Measurements from ENCODE around the gene NOD2. TPM values are rescaled to one million over a fixed set of nuclear protein-coding genes. Genes with fewer than 3 reads are reported as not detected.

NOD2 gene
- total RNA-seq, 1 experiment from 2014 or later, result not detected

DNA sequence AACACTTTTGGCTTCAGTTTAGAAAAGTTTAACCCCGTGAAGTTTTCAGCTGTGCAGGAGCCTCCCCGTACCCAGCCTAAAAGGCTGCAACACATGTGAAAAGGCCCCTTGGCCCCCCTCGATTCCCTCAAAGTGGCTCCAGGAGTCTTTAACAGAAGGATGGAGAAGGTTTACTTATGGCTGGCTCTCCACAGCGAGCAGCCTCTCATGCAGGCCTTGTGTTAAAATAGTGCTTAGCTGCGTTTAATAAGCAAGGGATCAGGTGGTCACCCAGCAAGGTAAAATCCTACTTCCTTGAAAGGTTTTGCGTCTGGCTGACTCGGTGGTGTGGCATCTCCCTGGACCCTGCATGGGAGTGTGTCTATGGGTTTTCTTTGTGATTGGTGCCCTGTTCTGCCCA is 40.1 kb downstream of the NOD2 start:
- DNase-seq (ENCODE audit: low spot score), result no peak
- in situ Hi-C loops (cut with HindIII; ENCODE audit: low sequenced_read_pairs), result no loop called here

DNA sequence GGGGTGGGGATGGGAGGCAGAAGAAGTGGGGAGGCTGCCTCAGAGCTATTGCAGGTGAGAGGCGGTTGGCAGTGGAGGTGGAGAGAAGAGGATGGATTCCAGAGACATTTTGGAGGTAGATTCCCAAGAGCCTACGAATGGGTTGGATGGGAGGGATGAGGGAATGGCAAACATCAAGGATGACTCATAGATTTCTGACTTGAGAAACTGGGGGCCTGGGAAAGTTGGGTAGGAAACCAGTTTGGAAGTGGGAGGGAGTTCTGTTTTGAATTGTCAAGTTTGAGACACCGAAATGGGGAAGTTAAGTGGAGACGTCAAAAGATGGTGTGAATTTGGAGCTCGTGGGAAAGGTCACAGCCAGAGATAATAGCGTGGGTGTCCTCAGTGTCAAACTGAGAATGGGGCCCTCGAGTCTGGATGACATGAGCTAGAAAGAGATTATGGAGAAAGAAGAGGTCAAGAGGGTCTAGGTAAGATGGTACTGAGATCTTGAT is 42.3 kb downstream of the NOD2 start:
- no peak for DNase-seq (ENCODE audit: low spot score)
- in situ Hi-C loops (cut with HindIII; ENCODE audit: low sequenced_read_pairs), result no loop called here

- no peak for DNase-seq (ENCODE audit: low spot score)
- in situ Hi-C loops (cut with HindIII; ENCODE audit: low sequenced_read_pairs), result no loop called here
Measured at GRCh38 chr16:50736448-50736847, 43.0 kb downstream of the NOD2 start.

DNA sequence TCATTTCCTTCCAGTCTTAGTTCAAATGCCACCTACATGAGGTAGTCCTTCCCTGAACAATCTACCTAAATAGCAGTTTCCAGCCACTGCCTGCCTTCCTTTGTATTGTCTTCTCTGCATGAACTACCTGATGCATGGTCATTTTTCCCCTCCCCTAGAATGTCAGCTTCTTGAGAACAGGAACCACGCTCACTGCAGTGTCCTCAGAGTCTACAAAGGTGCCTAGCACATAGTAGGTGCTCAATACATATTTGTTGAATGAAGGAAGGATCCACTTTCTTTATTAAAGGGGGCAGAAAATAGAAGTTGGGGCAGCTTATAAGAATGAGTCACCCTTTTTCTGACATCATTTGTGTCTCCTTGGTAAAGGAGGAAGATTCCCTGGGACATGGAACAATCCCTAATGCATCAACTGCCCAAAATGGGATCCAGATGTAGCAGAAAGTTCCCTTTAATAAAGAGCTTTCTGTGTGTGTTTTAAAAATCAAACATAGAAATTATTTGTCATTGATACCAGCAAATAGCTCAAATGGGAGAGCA is 44.1 kb downstream of the NOD2 start:
- in situ Hi-C loops (cut with HindIII; ENCODE audit: low sequenced_read_pairs), result no loop called here
- no peak for DNase-seq (ENCODE audit: low spot score)

DNA sequence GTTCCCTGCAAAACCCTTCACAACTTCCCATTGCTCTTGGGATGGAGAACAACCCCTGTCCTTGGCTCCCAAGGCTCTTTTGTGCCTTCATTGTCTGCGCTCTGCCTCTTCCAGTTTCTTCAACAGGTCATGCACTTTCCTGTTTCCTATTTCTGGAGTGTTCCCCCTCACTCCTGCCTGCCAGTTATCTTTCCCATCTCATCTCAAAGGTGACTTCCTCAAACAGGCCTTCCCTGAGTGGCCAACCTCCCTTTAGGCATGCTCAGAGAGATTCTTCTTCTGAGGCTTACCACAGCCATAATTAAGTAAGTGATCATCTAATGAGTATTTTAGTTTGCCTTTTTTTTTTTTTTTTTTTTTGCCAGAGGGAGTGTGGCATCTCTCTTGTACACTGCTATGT is 45.6 kb downstream of the NOD2 start:
- DNase-seq (ENCODE audit: low spot score), result no peak
- in situ Hi-C loops (cut with HindIII; ENCODE audit: low sequenced_read_pairs), result no loop called here

DNA sequence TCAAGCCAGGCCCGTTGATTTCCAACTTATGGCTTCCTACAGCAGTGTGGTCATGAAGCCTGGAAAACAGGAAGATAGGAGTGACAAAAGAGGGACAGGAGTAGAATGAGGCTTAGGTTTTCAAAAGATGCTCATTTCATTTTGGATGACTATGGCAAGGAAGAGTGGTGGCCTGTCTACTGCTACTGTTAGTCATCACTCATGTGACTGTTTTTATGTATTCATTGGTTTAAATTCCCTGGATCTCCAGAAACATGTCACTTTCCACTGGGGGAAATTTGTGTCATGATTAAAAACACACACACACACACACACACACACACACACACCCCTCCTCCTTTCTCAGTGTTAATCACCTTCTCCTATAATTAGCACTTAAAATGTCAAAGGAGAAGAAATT is 47.3 kb downstream of the NOD2 start:
- in situ Hi-C loops (cut with HindIII; ENCODE audit: low sequenced_read_pairs), result no loop called here

DNA sequence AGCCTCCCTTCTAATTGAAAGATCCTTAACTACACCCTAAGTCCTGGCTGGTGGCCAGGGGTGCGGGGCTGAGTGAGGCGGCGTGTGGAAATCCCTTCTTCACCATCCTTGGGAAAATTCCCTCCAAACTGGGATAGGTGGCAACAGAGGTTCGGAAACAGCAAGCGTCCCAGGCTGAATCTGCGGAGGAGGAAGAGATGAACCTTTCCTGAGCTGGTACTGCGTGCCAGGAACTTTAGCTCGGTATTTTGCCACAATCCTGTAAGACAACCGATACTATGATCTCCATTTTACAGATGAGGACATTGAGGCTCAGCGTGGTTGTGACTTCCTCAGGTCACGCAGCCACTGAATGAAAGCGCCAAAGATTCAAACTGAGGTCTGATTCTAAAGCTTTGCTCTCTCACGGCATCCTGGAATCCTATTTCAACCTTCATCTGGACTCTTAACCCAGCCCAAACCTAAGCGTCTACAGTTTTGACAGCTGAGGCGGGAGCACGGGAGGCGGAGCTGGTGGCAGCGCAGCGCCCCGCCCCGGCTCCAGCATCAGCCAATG is 47.9 kb downstream of the NOD2 start:
- no peak for DNase-seq (ENCODE audit: low spot score)
- in situ Hi-C loops (cut with HindIII; ENCODE audit: low sequenced_read_pairs), result no loop called here

More for the DNA sequence above, 47.3 kb downstream of the NOD2 start:
- DNase-seq (ENCODE audit: low spot score), result no peak

GRCh38 chr16:50741781-50742575 is 48.6 kb downstream of the NOD2 start, which contains the start of gene CYLD:
TSS of gene CYLD (plus strand) at chr16:50742086. CDS start at chr16:50749699, 7,613 bp downstream.
- in situ Hi-C loops (cut with HindIII; ENCODE audit: low sequenced_read_pairs), result no loop called here
- peak; percentile 100 for DNase-seq (ENCODE audit: low spot score)

DNA sequence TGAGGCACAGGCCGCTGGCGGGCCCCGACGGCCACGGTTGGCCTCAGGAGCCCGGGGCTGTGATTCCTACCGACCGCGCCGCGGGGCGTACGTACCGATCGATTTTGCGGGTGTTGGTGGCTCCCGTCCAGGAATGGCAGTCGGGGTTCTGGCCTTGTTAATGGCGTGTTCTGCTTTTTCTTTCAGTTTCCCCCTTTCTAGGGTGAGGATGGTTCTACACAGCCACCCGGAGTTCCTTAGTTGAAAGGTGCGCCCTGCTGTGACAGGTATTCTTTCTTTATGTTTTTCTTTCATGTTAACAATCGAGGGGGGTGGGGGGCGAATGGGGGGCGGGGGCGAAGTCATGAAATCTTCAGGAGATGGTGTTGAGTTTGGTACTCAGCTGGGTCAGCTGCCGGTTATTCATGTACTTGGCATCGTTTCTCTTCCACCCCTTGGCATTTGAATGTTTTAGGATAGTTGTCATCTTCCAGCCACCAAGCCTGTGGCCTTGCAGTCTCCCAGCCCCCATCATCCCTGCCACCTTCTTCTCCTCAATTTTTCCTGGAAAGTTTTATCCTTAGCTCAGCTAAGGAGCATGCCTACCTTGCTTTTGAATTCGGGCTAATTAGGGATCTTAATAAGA is 49.3 kb downstream of the NOD2 start:
- in situ Hi-C loops (cut with HindIII; ENCODE audit: low sequenced_read_pairs), result no loop called here
- DNase-seq (ENCODE audit: low spot score), result peak; percentile 27

DNA sequence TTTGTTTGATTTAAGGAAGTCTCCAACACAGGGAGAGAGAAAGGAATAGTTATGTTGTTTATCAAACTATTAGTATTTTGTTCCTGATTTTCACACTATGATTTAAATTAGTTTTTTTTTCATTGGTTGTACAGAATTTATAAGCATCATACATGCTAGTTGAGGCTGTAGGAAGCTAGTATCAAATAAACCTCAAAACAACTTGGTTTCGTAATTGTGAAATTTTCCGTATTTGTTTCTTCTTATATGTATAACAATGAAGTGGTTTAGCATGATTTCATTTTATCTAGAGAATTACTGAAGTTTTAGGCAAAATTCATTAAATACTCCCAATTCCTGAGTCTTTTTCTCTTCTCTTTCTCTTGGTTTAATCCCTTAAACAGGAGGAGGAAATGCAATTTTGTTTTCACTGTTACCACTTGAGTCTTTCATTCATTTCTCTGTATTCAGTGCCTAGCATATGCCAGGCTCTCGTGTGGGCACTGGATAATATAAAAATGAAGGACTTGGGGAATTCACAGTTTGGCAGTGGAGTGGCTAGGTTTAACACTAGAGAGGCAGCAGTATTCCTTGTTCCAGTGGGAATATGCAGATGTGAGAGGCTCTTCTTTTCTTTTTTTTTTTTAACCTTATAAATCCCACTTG is 50.3 kb downstream of the NOD2 start:
- in situ Hi-C loops (cut with HindIII; ENCODE audit: low sequenced_read_pairs), result no loop called here
- DNase-seq (ENCODE audit: low spot score), result no peak

GRCh38 chr16:50744881-50745280 is 51.5 kb downstream of the NOD2 start:
- DNase-seq (ENCODE audit: low spot score), result no peak
- in situ Hi-C loops (cut with HindIII; ENCODE audit: low sequenced_read_pairs), result no loop called here

DNA sequence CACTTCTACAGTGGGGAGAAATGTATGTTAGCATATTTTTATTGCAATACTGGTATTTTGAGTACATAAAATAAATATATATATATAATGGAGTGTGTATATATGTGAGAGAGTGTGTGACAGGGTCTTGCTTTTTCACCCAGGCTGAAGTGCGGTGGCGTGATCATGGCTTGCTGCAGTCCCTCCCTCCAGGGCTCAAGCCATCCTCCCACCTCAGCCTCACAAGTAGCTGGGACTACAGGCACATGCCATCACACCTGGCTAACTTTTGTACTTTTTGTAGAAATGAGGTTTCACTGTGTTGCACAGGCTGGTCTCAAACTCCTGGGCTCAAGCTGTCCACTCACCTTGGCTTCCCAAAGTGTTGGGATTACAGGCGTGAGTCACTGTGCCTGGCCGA is 52.5 kb downstream of the NOD2 start:
- no peak for DNase-seq (ENCODE audit: low spot score)
- in situ Hi-C loops (cut with HindIII; ENCODE audit: low sequenced_read_pairs), result no loop called here

- peak; percentile 44 for DNase-seq (ENCODE audit: low spot score)
- in situ Hi-C loops (cut with HindIII; ENCODE audit: low sequenced_read_pairs), result no loop called here
Measured at GRCh38 chr16:50747207-50747956, 54.0 kb downstream of the NOD2 start.

GRCh38 chr16:50751528-50751927 is 58.1 kb downstream of the NOD2 start:
- in situ Hi-C loops (cut with HindIII; ENCODE audit: low sequenced_read_pairs), result no loop called here

DNA sequence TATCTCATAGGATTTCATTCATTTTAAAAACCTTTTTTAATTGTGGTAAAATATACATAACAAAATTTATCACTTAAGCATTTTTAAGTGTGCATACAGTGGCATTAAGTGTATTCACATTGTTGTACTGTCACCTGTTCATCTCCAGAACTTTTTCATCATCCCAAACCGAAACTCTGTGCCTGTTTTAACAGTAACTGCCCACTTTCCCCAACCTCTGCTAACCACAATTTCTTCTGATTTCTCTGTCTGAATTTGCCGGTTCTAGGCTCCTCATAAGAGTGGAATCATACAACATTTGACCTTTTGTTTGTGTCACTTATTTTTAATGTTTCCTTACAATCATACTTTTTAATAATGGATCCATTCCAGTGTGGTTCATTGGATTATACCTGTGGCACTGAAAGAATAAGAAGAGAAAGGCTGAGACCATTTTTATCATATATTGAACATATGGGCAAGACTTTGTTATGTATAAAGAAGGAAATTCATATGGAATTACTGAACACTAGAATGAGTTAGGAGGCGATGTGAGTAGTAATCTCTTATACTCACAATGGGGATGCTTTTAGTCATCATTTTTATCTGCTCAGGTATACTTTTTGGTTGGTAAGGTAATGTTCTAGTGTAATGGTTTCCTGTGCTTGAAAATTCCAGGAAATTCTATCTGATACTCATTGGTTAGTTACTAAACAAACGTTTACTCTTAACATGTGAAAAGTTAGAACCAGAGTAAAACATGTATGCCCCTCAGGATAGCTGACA is 59.2 kb downstream of the NOD2 start:
- no peak for DNase-seq (ENCODE audit: low spot score)
- in situ Hi-C loops (cut with HindIII; ENCODE audit: low sequenced_read_pairs), result no loop called here

More at GRCh38 chr16:50751528-50751927, 58.1 kb downstream of the NOD2 start:
- no peak for DNase-seq (ENCODE audit: low spot score)

DNA sequence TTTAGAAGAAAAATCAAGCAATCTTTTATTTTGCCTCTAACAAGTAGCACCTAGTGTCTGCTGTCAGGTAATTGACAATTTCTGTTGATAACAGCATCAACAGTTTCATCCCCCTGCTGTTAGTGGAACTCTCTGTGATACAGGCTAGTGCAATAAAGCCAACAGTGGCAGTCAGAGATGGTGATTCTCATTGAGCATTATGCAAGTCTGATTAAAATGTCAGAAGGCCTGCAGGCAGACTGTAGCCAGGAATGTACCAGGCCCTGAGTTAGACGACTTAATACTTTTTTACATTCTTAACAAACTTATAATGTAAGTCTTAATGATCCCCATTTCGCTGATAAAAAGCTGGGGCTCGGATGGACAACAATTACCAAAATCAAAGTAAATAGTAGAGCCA is 63.1 kb downstream of the NOD2 start:
- in situ Hi-C loops (cut with HindIII; ENCODE audit: low sequenced_read_pairs), result no loop called here
- DNase-seq (ENCODE audit: low spot score), result no peak

- in situ Hi-C loops (cut with HindIII; ENCODE audit: low sequenced_read_pairs), result no loop called here
- DNase-seq (ENCODE audit: low spot score), result no peak
Measured at GRCh38 chr16:50761267-50761666, 67.9 kb downstream of the NOD2 start.

GRCh38 chr16:50762241-50762640 is 68.8 kb downstream of the NOD2 start:
- DNase-seq (ENCODE audit: low spot score), result no peak
- in situ Hi-C loops (cut with HindIII; ENCODE audit: low sequenced_read_pairs), result no loop called here
